Activated T-cell treated with anti-CD3 and anti-CD28 coated beads for 24 hours (primary cell): Measurements from ENCODE around the gene CNPY1.
"Not testable (repeated sequence)": the region's sequence is repeated elsewhere in the genome, so short reads cannot be mapped to it uniquely, and the experiment has no call there.

Source experiments
- DNase-seq: peaks from one replicate; pipeline ENCODE4 v3.0.0-alpha.2; 2020; ENCODE audit warnings: low read depth

The CNPY1 gene

DNA sequence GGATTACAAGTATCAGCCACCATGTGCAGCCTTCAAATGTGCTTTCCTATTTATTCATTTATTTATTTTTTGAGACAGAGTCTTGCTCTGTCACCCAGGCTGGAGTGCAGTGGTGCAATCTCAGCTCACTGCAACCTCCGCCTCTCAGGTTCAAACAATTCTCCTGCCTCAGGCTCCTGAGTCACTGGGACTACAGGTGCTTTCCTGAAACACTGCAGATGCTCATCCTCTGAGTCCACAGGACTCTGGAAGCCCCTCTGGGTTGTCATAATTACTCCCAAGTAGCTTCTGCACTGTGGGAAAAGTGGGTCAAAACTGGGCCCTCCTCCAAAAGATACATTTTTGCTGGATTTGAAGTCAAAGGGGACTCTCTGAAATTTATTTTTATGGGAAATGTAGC, at the start of gene CNPY1:
CNPY1 (minus strand) TSS at position 111 of the 400 bp plus-strand sequence. CDS start 630 bp downstream, outside the sequence.
- not testable (repeated sequence) for DNase-seq

GRCh38 chr7:155594961-155595366, 48.6 kb upstream of the CNPY1 start:
- DNase-seq, result no peak

DNA sequence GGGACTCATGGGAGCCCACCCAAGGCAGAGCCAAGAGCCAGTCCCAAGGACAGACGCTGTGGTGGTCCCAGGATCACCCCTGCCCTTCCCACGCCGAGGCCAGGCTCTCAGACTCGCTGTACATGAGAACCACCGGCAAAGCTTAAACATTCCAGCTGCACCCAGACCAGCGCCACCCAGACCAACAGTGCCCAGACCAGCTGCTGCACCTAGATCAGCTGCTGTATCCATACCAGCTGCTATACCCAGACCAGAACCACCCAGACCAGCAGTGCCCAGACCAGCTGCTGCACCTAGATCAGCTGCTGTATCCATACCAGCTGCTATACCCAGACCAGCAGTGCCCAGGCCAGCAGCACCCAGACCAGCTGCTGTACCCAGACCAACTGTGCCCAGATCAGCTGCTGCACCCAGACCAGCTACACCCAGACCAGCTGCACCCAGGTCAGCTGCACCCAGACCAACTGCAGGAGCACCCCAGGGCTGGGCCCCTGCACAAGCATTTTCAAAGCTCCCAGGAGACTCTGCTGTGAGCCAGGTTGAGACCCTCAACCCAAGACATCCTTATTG, 47.9 kb upstream of the CNPY1 start:
- DNase-seq, result no peak

DNA sequence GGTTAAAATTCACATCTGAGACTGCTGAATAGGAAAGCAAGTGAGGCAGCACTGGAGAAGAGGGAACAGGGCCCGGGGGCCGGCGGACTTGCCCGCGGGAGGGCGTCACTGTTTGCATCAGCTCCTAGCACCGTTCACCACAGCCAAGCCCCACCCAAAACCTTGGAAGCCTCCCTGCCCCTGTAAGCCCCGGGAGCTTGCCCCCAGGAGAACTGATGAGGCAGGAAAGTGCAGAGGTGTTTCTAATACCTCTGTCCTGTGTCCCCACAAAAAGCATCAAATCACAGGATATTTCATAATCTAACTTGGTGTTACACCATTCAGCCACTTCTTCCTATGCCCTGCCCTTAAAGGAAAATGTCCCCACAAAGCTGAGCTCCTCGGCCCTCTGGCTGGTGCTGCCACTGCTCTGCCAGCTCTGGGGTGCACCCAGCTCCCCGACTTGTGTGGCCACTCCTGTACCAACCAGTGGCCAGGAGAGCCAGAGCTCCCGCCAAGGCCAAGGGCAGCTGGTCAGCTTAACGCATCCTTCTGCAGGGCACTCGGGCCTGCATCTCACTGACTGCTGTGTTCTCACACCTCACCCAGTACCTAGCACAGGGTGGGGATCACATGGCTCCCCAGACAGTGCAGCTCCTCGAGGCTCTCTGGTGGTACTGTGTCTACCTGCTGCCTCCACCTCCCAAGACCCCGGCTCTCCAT, 47.3 kb upstream of the CNPY1 start:
- no peak for DNase-seq

DNA sequence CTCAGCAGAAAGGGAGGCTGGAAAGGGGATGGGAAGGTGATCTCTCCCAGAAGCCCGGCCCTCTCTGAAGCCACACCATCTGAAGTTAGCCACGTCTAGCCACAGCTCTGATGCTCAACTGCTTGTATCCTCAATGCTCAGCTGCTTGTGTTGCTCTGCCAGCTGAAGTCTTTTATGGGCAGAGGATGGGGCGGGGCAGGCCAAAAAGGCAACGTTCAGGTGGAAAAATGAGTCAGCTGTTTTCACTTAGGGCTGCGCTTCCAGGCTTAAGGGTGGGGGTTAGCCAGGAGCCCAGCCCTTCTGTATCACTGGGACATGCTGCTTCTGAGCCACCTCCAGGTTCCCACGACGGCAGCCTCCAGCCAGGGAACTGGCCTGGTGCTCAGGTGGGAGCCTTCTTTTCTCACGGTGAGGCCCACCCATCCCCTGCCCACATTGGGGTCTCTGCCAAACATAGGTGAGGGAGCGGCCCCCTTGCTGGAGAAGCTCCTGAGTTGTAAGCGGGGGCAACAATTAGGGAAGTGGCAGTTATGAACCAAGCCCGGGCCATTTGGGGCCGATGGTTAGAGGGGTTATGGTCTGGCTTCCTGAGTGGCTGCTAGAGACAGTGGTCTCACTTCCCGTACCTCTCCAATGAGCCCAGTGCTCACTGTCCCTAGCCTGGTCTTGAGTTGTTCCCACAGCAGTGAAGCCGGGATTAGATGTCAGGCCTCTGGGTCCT, 44.9 kb upstream of the CNPY1 start:
- no peak for DNase-seq

DNA sequence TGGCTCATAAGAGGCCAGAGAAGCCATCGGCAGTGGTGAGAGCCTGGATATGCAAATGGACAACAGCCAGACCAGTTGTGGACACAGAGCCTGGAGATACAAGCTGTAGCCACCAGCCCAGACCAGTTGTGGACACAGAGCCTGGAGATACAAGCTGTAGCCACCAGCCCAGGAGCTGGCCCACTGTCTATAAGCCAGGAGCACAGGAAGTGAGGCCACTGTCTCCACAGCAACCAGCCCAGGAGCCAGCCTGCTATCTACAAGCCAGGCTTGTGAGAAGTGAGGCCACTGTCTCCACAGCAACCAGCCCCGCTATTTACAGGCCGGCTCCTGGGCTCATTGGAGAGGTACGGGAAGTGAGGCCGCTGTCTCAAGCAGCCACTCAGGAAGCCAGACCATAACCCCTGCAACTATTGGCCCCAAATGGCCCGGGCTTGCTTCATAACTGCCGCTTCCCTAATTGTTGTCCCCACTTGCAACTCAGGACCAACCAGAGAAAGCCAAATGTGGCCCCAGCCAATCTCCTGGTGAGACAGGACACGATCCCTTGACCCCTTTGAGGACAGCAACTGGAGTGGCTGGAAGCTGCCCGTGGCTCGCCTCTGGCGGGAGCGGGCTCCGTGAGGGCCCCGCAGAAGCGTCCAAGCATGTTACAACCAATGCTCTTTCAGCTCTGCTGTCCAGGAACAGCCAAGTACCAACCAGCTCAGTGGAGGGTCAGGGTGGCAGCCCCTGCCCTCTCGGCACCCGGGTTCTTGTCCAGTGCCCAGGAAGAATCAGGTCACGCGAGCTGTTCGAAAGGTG, 44.1 kb upstream of the CNPY1 start:
- no peak for DNase-seq

- no peak for DNase-seq
Measured at GRCh38 chr7:155589001-155589980, 42.9 kb upstream of the CNPY1 start.

GRCh38 chr7:155588468-155588998, 42.2 kb upstream of the CNPY1 start:
- DNase-seq, result no peak

GRCh38 chr7:155587486-155587885, 41.1 kb upstream of the CNPY1 start:
- no peak for DNase-seq

- DNase-seq, result no peak
Measured at GRCh38 chr7:155586843-155587440, 40.6 kb upstream of the CNPY1 start.

DNA sequence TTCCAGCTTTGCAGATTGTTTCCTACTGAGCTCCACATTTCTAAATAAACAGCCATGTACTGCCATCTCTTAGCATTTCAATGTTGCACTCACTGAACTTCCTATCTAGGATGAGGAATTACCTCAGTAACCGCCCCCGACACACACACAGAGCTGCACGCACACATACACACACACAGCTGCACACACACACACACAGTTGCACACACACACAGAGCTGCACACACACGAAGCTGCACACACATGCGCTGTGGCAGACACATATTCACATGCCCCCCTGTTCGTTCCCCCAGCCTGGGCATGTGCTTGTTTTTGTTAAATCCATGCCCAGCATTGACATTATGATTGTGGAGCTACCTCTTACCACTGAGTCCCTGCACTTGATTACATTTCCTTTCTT, 39.6 kb upstream of the CNPY1 start:
- DNase-seq, result no peak

GRCh38 chr7:155585532-155585895, 39.2 kb upstream of the CNPY1 start:
- no peak for DNase-seq

- DNase-seq, result no peak
Measured at GRCh38 chr7:155584763-155585531, 38.6 kb upstream of the CNPY1 start.

DNA sequence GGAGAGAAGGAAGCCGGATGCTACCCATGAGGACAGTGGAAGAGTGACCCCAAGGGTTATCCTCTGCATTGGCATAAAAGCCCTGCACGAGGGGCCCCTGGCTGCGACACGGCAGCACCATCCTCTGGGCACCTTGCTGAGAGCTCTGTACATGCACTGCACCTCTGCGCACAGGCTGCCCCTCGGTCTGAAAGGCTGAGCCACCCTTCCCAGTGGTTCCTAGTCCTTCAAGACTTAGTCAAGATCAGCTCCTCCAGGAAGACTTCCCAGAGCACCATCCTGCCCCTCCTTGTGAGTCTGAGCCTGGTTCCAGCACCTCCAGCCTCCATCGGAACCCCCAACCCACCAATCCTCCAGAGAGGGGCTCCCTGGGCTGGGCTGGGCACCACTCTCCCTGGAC, 37.9 kb upstream of the CNPY1 start:
- DNase-seq, result no peak

- DNase-seq, result no peak
Measured at GRCh38 chr7:155583636-155584035, 37.3 kb upstream of the CNPY1 start.

DNA sequence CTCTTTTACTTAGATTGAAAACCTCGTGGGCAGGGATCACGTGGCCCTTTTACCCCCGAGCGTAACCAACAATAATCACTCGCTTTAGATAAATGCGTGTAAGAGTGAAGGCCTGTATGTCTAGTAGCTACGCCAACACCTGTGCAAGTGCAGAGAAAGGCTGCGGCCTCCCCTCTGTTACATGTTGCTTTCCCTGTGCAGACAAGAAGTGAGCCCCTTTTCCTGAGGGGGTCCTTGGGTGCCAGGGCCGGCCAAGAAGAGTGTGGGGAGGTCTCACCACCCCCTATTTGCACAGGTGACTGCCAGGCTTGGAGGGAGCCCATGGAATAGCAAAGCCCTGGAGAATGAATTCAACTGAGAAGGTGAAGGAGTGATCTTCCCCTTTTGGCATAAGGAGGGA, 35.6 kb upstream of the CNPY1 start:
- no peak for DNase-seq

- DNase-seq, result no peak
Measured at GRCh38 chr7:155581107-155581830, 34.9 kb upstream of the CNPY1 start.

DNA sequence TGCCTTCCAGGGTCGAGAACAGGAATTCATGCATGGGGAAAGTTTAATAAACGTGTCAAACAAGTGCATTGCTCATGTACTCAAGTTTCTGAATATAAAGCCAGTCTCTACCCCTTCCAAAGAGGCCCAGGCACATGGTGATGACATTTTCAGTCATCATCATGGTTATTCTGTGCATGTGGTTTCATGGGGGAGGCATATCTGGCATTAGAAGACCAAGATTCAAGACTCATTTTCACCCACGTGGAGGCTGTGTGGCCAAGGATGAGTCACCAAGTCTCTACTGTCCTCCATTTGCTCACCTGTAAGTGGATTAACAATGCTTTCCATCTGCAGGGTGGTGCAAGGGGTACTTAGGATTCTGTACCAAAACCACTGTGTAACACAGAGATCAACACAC, 34.0 kb upstream of the CNPY1 start:
- DNase-seq, result peak; percentile 13

GRCh38 chr7:155579565-155579964, 33.2 kb upstream of the CNPY1 start:
- no peak for DNase-seq
